ENCODE data around the gene ZEB2.

Gene ZEB2
- long read RNA-seq, full-length matches to known transcripts = 22 of 46 reads
- long read RNA-seq, partial matches to known transcripts = 13 of 46 reads
- long read RNA-seq, other reads (novel, unspliced or antisense) = 11 of 46 reads

DNA sequence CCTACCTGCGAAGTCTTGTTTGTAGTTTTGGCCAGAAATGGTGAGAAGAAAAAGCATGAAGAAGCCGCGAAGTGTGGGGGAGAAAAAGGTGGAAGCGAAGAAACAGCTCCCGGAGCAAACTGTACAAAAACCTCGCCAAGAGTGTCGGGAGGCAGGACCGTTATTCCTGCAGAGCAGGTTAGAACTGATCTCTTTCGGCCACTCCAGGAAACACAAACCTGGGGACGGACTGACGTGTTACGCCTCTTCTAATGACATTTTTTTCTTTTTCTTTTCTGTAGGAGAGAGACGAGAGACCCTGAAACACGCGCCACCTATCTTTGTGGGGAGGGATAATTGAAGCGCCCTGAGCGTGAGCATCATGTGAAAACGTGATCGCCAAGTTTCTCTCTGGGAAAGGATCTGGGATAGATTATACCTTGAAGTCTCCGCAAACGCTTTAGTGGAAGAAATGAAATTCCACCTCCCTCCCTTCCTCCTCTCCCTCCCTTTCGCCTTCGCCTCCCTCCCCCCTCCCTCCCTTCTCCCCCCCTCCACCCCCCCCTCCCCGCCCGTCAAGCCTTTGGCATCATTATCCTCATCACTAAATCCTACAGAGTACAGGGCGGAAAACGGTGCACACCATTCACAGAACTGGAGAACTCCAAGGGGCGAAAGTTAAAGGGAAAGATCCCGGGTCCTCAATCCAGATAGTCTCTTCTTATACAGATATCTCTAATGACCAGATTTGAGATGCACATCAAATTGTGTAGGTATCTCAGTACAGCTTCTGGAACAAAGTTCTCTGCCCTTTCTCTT, at the start of gene ZEB2:
Gene ZEB2 (minus strand): TSS at position 186 of the 798 bp plus-strand sequence. CDS start 2,769 bp downstream, outside the sequence.
- H3K4me3 ChIP-seq (replicated peaks; ENCODE audit: insufficient read depth, low read length) = peak within 1 kb of the TSS; percentile 62
- TF ChIP-seq POLR2AphosphoS5 (IDR thresholded peaks at IDR 0.05; ENCODE audit: low read depth) (peak; percentile 93; the same call in 1 of the 2 replicates), CTCF (IDR thresholded peaks at IDR 0.05; ENCODE audit: insufficient read depth, low read length) (peak; percentile 32), GABPA (IDR thresholded peaks at IDR 0.05; ENCODE audit: low read depth) (peak; percentile 62), SPI1 (IDR thresholded peaks at IDR 0.05; ENCODE audit: borderline replicate concordance, low read depth) (no peak)
- TF ChIP-seq, protein P1, sequence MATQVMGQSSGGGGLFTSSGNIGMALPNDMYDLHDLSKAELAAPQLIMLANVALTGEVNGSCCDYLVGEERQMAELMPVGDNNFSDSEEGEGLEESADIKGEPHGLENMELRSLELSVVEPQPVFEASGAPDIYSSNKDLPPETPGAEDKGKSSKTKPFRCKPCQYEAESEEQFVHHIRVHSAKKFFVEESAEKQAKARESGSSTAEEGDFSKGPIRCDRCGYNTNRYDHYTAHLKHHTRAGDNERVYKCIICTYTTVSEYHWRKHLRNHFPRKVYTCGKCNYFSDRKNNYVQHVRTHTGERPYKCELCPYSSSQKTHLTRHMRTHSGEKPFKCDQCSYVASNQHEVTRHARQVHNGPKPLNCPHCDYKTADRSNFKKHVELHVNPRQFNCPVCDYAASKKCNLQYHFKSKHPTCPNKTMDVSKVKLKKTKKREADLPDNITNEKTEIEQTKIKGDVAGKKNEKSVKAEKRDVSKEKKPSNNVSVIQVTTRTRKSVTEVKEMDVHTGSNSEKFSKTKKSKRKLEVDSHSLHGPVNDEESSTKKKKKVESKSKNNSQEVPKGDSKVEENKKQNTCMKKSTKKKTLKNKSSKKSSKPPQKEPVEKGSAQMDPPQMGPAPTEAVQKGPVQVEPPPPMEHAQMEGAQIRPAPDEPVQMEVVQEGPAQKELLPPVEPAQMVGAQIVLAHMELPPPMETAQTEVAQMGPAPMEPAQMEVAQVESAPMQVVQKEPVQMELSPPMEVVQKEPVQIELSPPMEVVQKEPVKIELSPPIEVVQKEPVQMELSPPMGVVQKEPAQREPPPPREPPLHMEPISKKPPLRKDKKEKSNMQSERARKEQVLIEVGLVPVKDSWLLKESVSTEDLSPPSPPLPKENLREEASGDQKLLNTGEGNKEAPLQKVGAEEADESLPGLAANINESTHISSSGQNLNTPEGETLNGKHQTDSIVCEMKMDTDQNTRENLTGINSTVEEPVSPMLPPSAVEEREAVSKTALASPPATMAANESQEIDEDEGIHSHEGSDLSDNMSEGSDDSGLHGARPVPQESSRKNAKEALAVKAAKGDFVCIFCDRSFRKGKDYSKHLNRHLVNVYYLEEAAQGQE (IDR thresholded peaks at IDR 0.05; ENCODE audit: insufficient replicate concordance, low read depth) = peak; percentile 76
- H3K27ac ChIP-seq (replicated peaks) = peak within 1 kb of the TSS; percentile 98
- H3K27me3 ChIP-seq (ENCODE audit: insufficient read depth, poor library complexity, severe bottlenecking) = no peaks in the 10 kb centered on the region
- peak in 1 of 2 experiments; percentile 88 for DNase-seq (ENCODE audit: low read depth in 1 of 2, low spot score in 1 of 2)

DNA sequence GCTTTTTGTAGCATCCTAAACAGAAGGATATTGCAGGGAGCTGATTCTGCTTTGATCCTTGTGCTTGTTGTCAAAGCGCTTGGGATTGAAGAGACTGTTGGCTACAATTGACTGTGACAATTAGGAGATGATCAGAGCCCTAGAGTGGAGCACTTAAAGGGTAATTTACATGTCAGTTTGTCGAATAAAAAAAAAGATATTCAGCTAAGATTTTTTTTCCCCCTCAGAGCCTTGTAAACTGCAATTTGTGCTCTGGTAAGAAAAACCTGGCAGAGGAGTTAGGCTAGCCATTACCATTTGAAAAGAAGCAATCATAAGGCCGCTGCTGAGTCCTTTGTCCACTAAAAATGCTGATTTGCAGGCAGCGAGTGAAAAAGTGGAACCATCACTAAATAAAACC, 47.8 kb upstream of the ZEB2 start:
- H3K4me3 ChIP-seq (replicated peaks; ENCODE audit: insufficient read depth, low read length) = no peak overlapping the region
- no peak for TF ChIP-seq POLR2AphosphoS5 (IDR thresholded peaks at IDR 0.05; ENCODE audit: low read depth)
- TF ChIP-seq CTCF (IDR thresholded peaks at IDR 0.05; ENCODE audit: insufficient read depth, low read length) = no peak
- TF ChIP-seq, protein P1 (IDR thresholded peaks at IDR 0.05; ENCODE audit: insufficient replicate concordance, low read depth) = no peak
- TF ChIP-seq GABPA (IDR thresholded peaks at IDR 0.05; ENCODE audit: low read depth) = no peak
- TF ChIP-seq SPI1 (IDR thresholded peaks at IDR 0.05; ENCODE audit: borderline replicate concordance, low read depth) = no peak
- H3K27ac ChIP-seq (replicated peaks) = no peak overlapping the region
- no peak for DNase-seq (ENCODE audit: low read depth in 1 of 2, low spot score in 1 of 2)
- H3K27me3 ChIP-seq (ENCODE audit: insufficient read depth, poor library complexity, severe bottlenecking) = no peaks in the 10 kb centered on the region

GRCh38 chr2:144566448-144566847, 46.5 kb upstream of the ZEB2 start:
- Histone ChIP-seq H3K27ac (replicated peaks) (no peak overlapping the region), H3K4me3 (replicated peaks; ENCODE audit: insufficient read depth, low read length) (no peak overlapping the region), H3K27me3 (ENCODE audit: insufficient read depth, poor library complexity, severe bottlenecking) (no peaks in the 10 kb centered on the region)
- TF ChIP-seq CTCF (IDR thresholded peaks at IDR 0.05; ENCODE audit: insufficient read depth, low read length) (no peak), GABPA (IDR thresholded peaks at IDR 0.05; ENCODE audit: low read depth) (no peak), SPI1 (IDR thresholded peaks at IDR 0.05; ENCODE audit: borderline replicate concordance, low read depth) (no peak), POLR2AphosphoS5 (IDR thresholded peaks at IDR 0.05; ENCODE audit: low read depth) (no peak)
- TF ChIP-seq, protein P1 (IDR thresholded peaks at IDR 0.05; ENCODE audit: insufficient replicate concordance, low read depth) = no peak
- no peak for DNase-seq (ENCODE audit: low read depth in 1 of 2, low spot score in 1 of 2)

Data from HL-60 (cell line).